Inflammatory macrophage (primary cell): ENCODE results near the gene MKRN1.
"Not testable (repeated sequence)": the region's sequence is repeated elsewhere in the genome, so short reads cannot be mapped to it uniquely, and the experiment has no call there.

ENCODE experiments used
- DNase-seq, 2 donors: peaks; one replicate each; pipeline ENCODE4 v3.0.0-alpha.2; 2020 to 2022

Gene MKRN1

GRCh38 chr7:140435252-140435895, 43.9 kb downstream of the MKRN1 start:
- no peak for DNase-seq

GRCh38 chr7:140433396-140433795, 45.9 kb downstream of the MKRN1 start:
- no peak for DNase-seq

- DNase-seq, result no peak
Observed at GRCh38 chr7:140426130-140426529, 53.2 kb downstream of the MKRN1 start.

GRCh38 chr7:140425718-140426117, 53.6 kb downstream of the MKRN1 start:
- DNase-seq, result no peak

GRCh38 chr7:140423501-140423900, 55.8 kb downstream of the MKRN1 start:
- DNase-seq, result no peak

GRCh38 chr7:140421521-140421920, 57.8 kb downstream of the MKRN1 start:
- DNase-seq, result no peak

GRCh38 chr7:140418653-140419052, 60.7 kb downstream of the MKRN1 start:
- no peak for DNase-seq

GRCh38 chr7:140418156-140418472, 61.2 kb downstream of the MKRN1 start:
- not testable (repeated sequence) for DNase-seq

- no peak for DNase-seq
Observed at GRCh38 chr7:140417456-140418155, 61.7 kb downstream of the MKRN1 start.

- DNase-seq, result no peak
Observed at GRCh38 chr7:140416560-140416959, 62.7 kb downstream of the MKRN1 start.

GRCh38 chr7:140415816-140416215, 63.5 kb downstream of the MKRN1 start:
- not testable (repeated sequence) for DNase-seq

- no peak for DNase-seq
Observed at GRCh38 chr7:140415361-140415760, 63.9 kb downstream of the MKRN1 start.

GRCh38 chr7:140404565-140405065, 74.7 kb downstream of the MKRN1 start:
- DNase-seq, result no peak

- DNase-seq, result no peak
Observed at GRCh38 chr7:140403878-140404564, 75.3 kb downstream of the MKRN1 start, which contains the start of gene RAB19. RAB19 (plus strand) TSS chr7:140404058; CDS start chr7:140407647, 3,589 bp downstream.
